GM18502 (cell line): Measurements from ENCODE around the gene UPK2.

ENCODE experiments used
- ATAC-seq: cut with Tn5 transposase; IDR thresholded peaks from one replicate; pipeline ENCODE4 v1.9.1; 2021; ENCODE audit warnings: mild to moderate bottlenecking; ENCODE audit not compliant: unreplicated experiment, poor library complexity

Gene UPK2

GRCh38 chr11:118916842-118917388, 39.2 kb upstream of the UPK2 start:
- ATAC-seq, result no peak

- no peak for ATAC-seq
Measured at GRCh38 chr11:118917481-118918127, 38.5 kb upstream of the UPK2 start.

- no peak for ATAC-seq
Measured at GRCh38 chr11:118918128-118918685, 37.9 kb upstream of the UPK2 start.

GRCh38 chr11:118918686-118919280, 37.3 kb upstream of the UPK2 start:
- ATAC-seq, result no peak

GRCh38 chr11:118921121-118921928, 34.8 kb upstream of the UPK2 start:
- ATAC-seq, result no peak

GRCh38 chr11:118921929-118922744, 34.0 kb upstream of the UPK2 start:
- no peak for ATAC-seq

- no peak for ATAC-seq
Measured at GRCh38 chr11:118922745-118923627, 33.1 kb upstream of the UPK2 start.

GRCh38 chr11:118923721-118924587, 32.1 kb upstream of the UPK2 start:
- ATAC-seq, result no peak

GRCh38 chr11:118924591-118925585, 31.2 kb upstream of the UPK2 start:
- ATAC-seq, result no peak

GRCh38 chr11:118927554-118928100, 28.5 kb upstream of the UPK2 start:
- ATAC-seq, result no peak

GRCh38 chr11:118928101-118928869, 27.8 kb upstream of the UPK2 start:
- peak; percentile 38 for ATAC-seq

- no peak for ATAC-seq
Measured at GRCh38 chr11:118928870-118929500, 27.1 kb upstream of the UPK2 start.

- no peak for ATAC-seq
Measured at GRCh38 chr11:118929501-118930093, 26.5 kb upstream of the UPK2 start.

GRCh38 chr11:118930094-118930712, 25.9 kb upstream of the UPK2 start:
- ATAC-seq, result no peak

GRCh38 chr11:118931571-118931970, 24.5 kb upstream of the UPK2 start:
- no peak for ATAC-seq
